Stomach (tissue), 9 donors: ENCODE measurements around the gene BBS5. TPM values are rescaled to one million over a fixed set of nuclear protein-coding genes. Genes with fewer than 3 reads are reported as not detected.
"Not testable (repeated sequence)": the region's sequence is repeated elsewhere in the genome, so short reads cannot be mapped to it uniquely, and the experiment has no call there.

Experiments
- DNase-seq, 2 donors: peaks; one replicate each; pipeline versions ENCODE4 v3.0.0 to v3.0.0-alpha.2; 2013 to 2019
- H3K27ac ChIP-seq, 5 donors: fragments of 200-600 bp in 4 of 5; sonication (generic) in 4 of 5; one replicate each; pipeline ENCODE4 v1.5.1; 2013 to 2019; ENCODE audit warnings: mild to moderate bottlenecking in 1 of 5, moderate library complexity in 1 of 5
- H3K27me3 ChIP-seq, 3 donors: fragments of 200-600 bp; sonication (generic); one replicate each; pipeline ENCODE4 v1.5.1; 2017 to 2019; ENCODE audit warnings: mixed run types in 1 of 3
- H3K36me3 ChIP-seq, 4 donors: fragments of 200-600 bp; sonication (generic); 1 replicate in 3 of 4; 2 replicates in 1 of 4; pipeline ENCODE4 v1.5.1; 2016 to 2019
- H3K4me1 ChIP-seq, 4 donors: fragments of 200-600 bp; sonication (generic); one replicate each; pipeline ENCODE4 v1.5.1; 2016 to 2019
- H3K4me3 ChIP-seq, 4 donors: fragments of 200-600 bp; sonication (generic) in 3 of 4; one replicate each; pipeline ENCODE4 v1.5.1; 2016 to 2019; ENCODE audit warnings: mild to moderate bottlenecking in 1 of 4
- H3K9me3 ChIP-seq, 4 donors: fragments of 200-600 bp; sonication (generic); one replicate each; pipeline ENCODE4 v1.5.1; 2016 to 2019
- CTCF ChIP-seq, 7 experiments: fragments of 450-650 bp in 4 of 7; fragments of 200-600 bp in 3 of 7; sonication (generic) in 3 of 7; IDR thresholded peaks; one replicate each; pipeline ENCODE4 v1.5.1; 2016 to 2019; ENCODE audit warnings: antibody characterized with exemption in 7 of 7, control low read depth in 2 of 7, mild to moderate bottlenecking in 1 of 7
- EP300 ChIP-seq: sonication (generic); formaldehyde crosslinking; IDR thresholded peaks from one replicate; pipeline ENCODE4 v1.6.1; 2017; ENCODE audit warnings: antibody characterized with exemption
- POLR2A ChIP-seq, 4 donors: fragments of 450-650 bp; IDR thresholded peaks; one replicate each; pipeline ENCODE4 v1.6.1; 2016; ENCODE audit warnings: antibody characterized with exemption in 4 of 4, control low read depth in 2 of 4, mild to moderate bottlenecking in 1 of 4, moderate library complexity in 1 of 4
- POLR2AphosphoS5 ChIP-seq, 3 donors: sonication (generic); formaldehyde crosslinking; IDR thresholded peaks; one replicate each; pipeline ENCODE4 v1.6.1; 2016; ENCODE audit warnings: antibody characterized with exemption in 3 of 3
- WGBS, 5 donors: extraction: QIAGEN DNeasy Blood & Tissue Kit in 3 of 5; methylation state at CpG; one replicate each; pipeline versions ENCODE4 v1.1.5 to v1.1.7; 2013 to 2018; 5-methylcytosine and 5-hydroxymethylcytosine counted together
- intact Hi-C: fragments of 100-400 bp; cut with DNase I; formaldehyde crosslinking; loops from one replicate; pipeline ENCODE4 v1.15.1; 2023; ENCODE audit warnings: low total_unique reads
- polyA plus RNA-seq, 3 donors: library from polyadenylated mRNA; stranded (reverse); fragments of 200-250 nt; gene quantifications; one replicate each; pipeline ENCODE4 v1.2.3, GENCODE V29; 2013
- total RNA-seq, 5 donors: library from RNA; depleted of rRNA; stranded (reverse); fragments of >200 nt; gene quantifications; one replicate each; pipeline versions ENCODE4 v1.1.0 to v1.2.3, GENCODE V29; 2014 to 2016
- donor health status: healthy with polysubstance abuse.
- donor health status: Bipolar disorder and iron deficiency.
- donor health status: healthy.

The BBS5 gene
- total and polyA plus RNA-seq, 8 donors: 0.58 to 14.0 (median 4.1) TPM

GRCh38 chr2:169446452-169446851 is 32.8 kb upstream of the BBS5 start:
- H3K27me3 ChIP-seq: peaks cover 0 to 7% (median 6%) of the 10 kb centered on the region in 3 donors
- no peak for DNase-seq

GRCh38 chr2:169448316-169448715 is 31.0 kb upstream of the BBS5 start:
- 24 to 36% (median 34%) methylated on average over 3 of the region's 3 CpGs for WGBS, 5 donors
- Histone ChIP-seq H3K27ac (no peak overlapping the region), H3K4me1 (no peaks in the 10 kb centered on the region), H3K27me3 (no peaks in the 10 kb centered on the region), H3K9me3 (no peaks in the 10 kb centered on the region), H3K4me3 (no peak overlapping the region), H3K36me3 (no peaks in the 10 kb centered on the region)
- DNase-seq: no peak
- intact Hi-C loops: no loop called here
- no peak for TF ChIP-seq POLR2A (IDR thresholded peaks at IDR 0.05)
- no peak for TF ChIP-seq CTCF (IDR thresholded peaks at IDR 0.05)
- TF ChIP-seq EP300: no peak
- TF ChIP-seq POLR2AphosphoS5 (IDR thresholded peaks at IDR 0.05): no peak

More at GRCh38 chr2:169446452-169446851, 32.8 kb upstream of the BBS5 start:
- no peaks in the 10 kb centered on the region for H3K9me3 ChIP-seq
- H3K27ac ChIP-seq: no peak overlapping the region
- H3K4me3 ChIP-seq: no peak overlapping the region
- no peak for TF ChIP-seq POLR2A (IDR thresholded peaks at IDR 0.05)
- no peak for TF ChIP-seq POLR2AphosphoS5 (IDR thresholded peaks at IDR 0.05)
- TF ChIP-seq CTCF (IDR thresholded peaks at IDR 0.05): no peak
- no peak for TF ChIP-seq EP300
- no peaks in the 10 kb centered on the region for H3K36me3 ChIP-seq
- intact Hi-C loops: no loop called here
- H3K4me1 ChIP-seq: no peaks in the 10 kb centered on the region

- no peak overlapping the region for H3K27ac ChIP-seq
- no peaks in the 10 kb centered on the region for H3K27me3 ChIP-seq
- intact Hi-C loops: no loop called here
- no peaks in the 10 kb centered on the region for H3K36me3 ChIP-seq
- no peak for DNase-seq
- no peaks in the 10 kb centered on the region for H3K4me1 ChIP-seq
- H3K9me3 ChIP-seq: no peaks in the 10 kb centered on the region
- TF ChIP-seq CTCF (IDR thresholded peaks at IDR 0.05) (no peak), POLR2A (IDR thresholded peaks at IDR 0.05) (no peak), EP300 (no peak), POLR2AphosphoS5 (IDR thresholded peaks at IDR 0.05) (no peak)
- no peak overlapping the region for H3K4me3 ChIP-seq
- WGBS, 5 donors: 83 to 93% (median 92%) methylated on average over 1 of the region's 1 CpG
These were observed 30.4 kb upstream of the BBS5 start for GRCh38 chr2:169448865-169449264.

- peak in 1 of 2 donors; percentile 67 for DNase-seq
These were observed 27.2 kb upstream of the BBS5 start for GRCh38 chr2:169452080-169452479.

GRCh38 chr2:169453044-169453443 is 26.2 kb upstream of the BBS5 start:
- H3K36me3 ChIP-seq, H3K27ac ChIP-seq, H3K4me3 ChIP-seq, DNase-seq, H3K9me3 ChIP-seq, intact Hi-C loops, H3K27me3 ChIP-seq, H3K4me1 ChIP-seq: not testable (repeated sequence)
- WGBS, 5 donors: 77 to 87% (median 81%) methylated on average over 7 to 9 of the region's 9 CpGs

More at GRCh38 chr2:169452080-169452479, 27.2 kb upstream of the BBS5 start:
- H3K27ac ChIP-seq: no peak overlapping the region
- no peaks in the 10 kb centered on the region for H3K4me1 ChIP-seq
- no peaks in the 10 kb centered on the region for H3K27me3 ChIP-seq
- TF ChIP-seq CTCF (IDR thresholded peaks at IDR 0.05): peak in 2 of 7 experiments; percentile 33 to 39
- no peak for TF ChIP-seq POLR2A (IDR thresholded peaks at IDR 0.05)
- TF ChIP-seq EP300: no peak
- no peak for TF ChIP-seq POLR2AphosphoS5 (IDR thresholded peaks at IDR 0.05)
- no peak overlapping the region for H3K4me3 ChIP-seq
- no peaks in the 10 kb centered on the region for H3K9me3 ChIP-seq
- no peaks in the 10 kb centered on the region for H3K36me3 ChIP-seq
- intact Hi-C loops: no loop called here
